HCT116 (cell line): ENCODE results near the gene MST1R.

Source experiments
- CTCF ChIP-seq, 3 experiments: fragments of 200-600 bp in 1 of 3; sonication (generic) in 1 of 3; IDR thresholded peaks in 2 of 3; conservative IDR thresholded peaks in 1 of 3; 2 replicates each; pipeline ENCODE4 v1.5.1; 2012 to 2017; ENCODE audit warnings: low read depth in 2 of 3, low read length in 2 of 3, antibody characterized with exemption in 1 of 3, borderline replicate concordance in 1 of 3, control low read depth in 1 of 3, mild to moderate bottlenecking in 1 of 3, mixed read lengths in 1 of 3, mixed run types in 1 of 3, moderate library complexity in 1 of 3; ENCODE audit not compliant: insufficient read depth in 1 of 3
- EZH2 ChIP-seq: fragments of 200-600 bp; sonication (generic); IDR thresholded peaks from 2 replicates; pipeline ENCODE4 v1.6.1; 2017; ENCODE audit warnings: antibody characterized with exemption, mixed run types

GRCh38 chr3:49928481-49929017, 24.9 kb upstream of the MST1R start:
- TF ChIP-seq EZH2 (no peak), CTCF (IDR thresholded peaks at IDR 0.05 in 2 of 3, conservative IDR thresholded peaks at IDR 0.05 in 1 of 3; ENCODE audit: borderline replicate concordance in 1 of 3, insufficient read depth in 1 of 3, low read depth in 2 of 3, low read length in 2 of 3) (no peak)
